M059J (cell line): ENCODE measurements around the gene ZNF821. TPM values are rescaled to one million over a fixed set of nuclear protein-coding genes. Genes with fewer than 3 reads are reported as not detected.

Source experiments
- total RNA-seq: library from RNA; depleted of rRNA; stranded (reverse); fragments of >200 nt; shearing (Covaris generic); gene quantifications from 2 replicates; pipeline ENCODE4 v1.2.3, GENCODE V29; 2014; rRNA removed

The ZNF821 gene
- total RNA-seq, 1 experiment from 2014 or later, result 12.9 TPM

Other genes starting within 250 kb of the ZNF821 start
- gene PHLPP2, start 159.5 kb downstream of the ZNF821 start, total RNA-seq, result 10.8 and 15.7 TPM in 2 replicates
- gene AP1G1, start 75.3 kb downstream of the ZNF821 start, total RNA-seq, result 58.9 and 78.4 TPM in 2 replicates
- gene ATXN1L, start 38.2 kb downstream of the ZNF821 start, total RNA-seq, result 10.5 and 15.0 TPM in 2 replicates
- 233 and 241 TPM in 2 replicates for gene IST1, start 11.3 kb upstream of the ZNF821 start, total RNA-seq
- gene PKD1L3, start 116.2 kb upstream of the ZNF821 start, total RNA-seq, result not detected in 2 replicates
- 5.3 and 5.7 TPM in 2 replicates for gene DHODH, start 124.6 kb upstream of the ZNF821 start, total RNA-seq
- not detected in 2 replicates for gene HP, start 170.3 kb upstream of the ZNF821 start, total RNA-seq
- gene HPR, start 179.0 kb upstream of the ZNF821 start, total RNA-seq, result not detected in 2 replicates
- 10.9 and 12.0 TPM in 2 replicates for gene TXNL4B, start 209.4 kb upstream of the ZNF821 start, total RNA-seq
- 15.5 and 32.3 TPM in 2 replicates for gene DHX38, start 209.7 kb upstream of the ZNF821 start, total RNA-seq